HG03442 (cell line): Measurements from ENCODE around the gene CHRM5.
A peak's percentile ranks its signal among the peaks of the same experiment; 100 is the strongest.

Experiments
- ATAC-seq: cut with Tn5 transposase; IDR thresholded peaks from one replicate; pipeline ENCODE4 v1.9.1; 2021; ENCODE audit warnings: mild to moderate bottlenecking, moderate library complexity; ENCODE audit not compliant: unreplicated experiment

CHRM5 gene

GRCh38 chr15:33968224-33968623 lies at the start of gene CHRM5:
CHRM5 (plus strand) TSS chr15:33968497; CDS start chr15:34062718, 94,221 bp downstream.
- ATAC-seq: no peak

GRCh38 chr15:33923446-33923845 lies 44.9 kb upstream of the CHRM5 start:
- ATAC-seq: no peak

- ATAC-seq: no peak
These were observed 42.0 kb upstream of the CHRM5 start for GRCh38 chr15:33926260-33926659.

- ATAC-seq: no peak
These were observed 35.6 kb upstream of the CHRM5 start for GRCh38 chr15:33932734-33933133.

DNA sequence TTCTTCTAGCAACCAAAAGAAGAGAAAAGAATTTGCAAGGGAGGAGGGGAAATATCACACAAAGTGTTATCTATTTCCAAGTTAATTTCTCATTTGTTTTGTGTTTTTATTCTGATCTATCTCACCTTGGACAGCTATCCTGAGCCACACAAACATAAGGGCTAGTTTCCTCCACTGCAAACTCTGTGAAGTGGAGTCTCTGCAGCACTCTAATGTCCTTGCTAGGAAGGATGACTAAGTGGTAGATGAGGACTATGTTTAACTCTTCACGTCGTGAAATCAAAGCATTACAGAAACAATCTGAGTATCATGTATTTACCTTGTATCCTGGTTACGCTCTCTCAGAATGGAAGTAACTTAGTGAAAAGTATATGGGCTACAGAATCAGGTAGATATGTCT lies 33.9 kb upstream of the CHRM5 start:
- ATAC-seq: no peak

GRCh38 chr15:33934921-33935320 lies 33.4 kb upstream of the CHRM5 start:
- ATAC-seq: no peak

GRCh38 chr15:33941279-33942063 lies 26.8 kb upstream of the CHRM5 start:
- ATAC-seq: peak; percentile 66

- no peak for ATAC-seq
These were observed 22.1 kb upstream of the CHRM5 start for GRCh38 chr15:33946152-33946551.

DNA sequence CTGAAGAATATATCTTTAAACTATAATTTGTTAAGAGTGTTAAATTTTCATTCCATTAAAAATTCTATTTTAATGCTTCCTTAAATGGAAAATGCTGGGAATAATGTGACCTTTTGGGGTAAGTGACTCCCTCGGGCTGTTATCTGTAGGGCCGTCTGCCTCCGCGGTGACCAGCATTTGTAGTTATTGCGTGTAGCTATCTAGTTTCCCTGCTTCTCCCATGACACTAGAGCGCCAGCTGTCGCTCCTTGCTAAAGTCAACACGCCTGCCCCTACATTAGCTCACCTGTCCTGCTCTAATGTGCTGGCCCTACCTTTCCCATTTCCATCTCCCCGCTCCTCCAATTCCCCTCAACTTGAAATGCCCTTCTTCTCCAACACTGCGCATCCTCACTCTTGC lies 12.4 kb upstream of the CHRM5 start:
- no peak for ATAC-seq

- no peak for ATAC-seq
These were observed 11.9 kb upstream of the CHRM5 start for GRCh38 chr15:33956397-33956796.

GRCh38 chr15:33959844-33960548 lies 8.3 kb upstream of the CHRM5 start:
- ATAC-seq: no peak

GRCh38 chr15:33960549-33960935 lies 7.8 kb upstream of the CHRM5 start:
- ATAC-seq: no peak

GRCh38 chr15:33963831-33964664 lies 4.2 kb upstream of the CHRM5 start:
- ATAC-seq: no peak

- ATAC-seq: no peak
These were observed 3.6 kb upstream of the CHRM5 start for GRCh38 chr15:33964665-33965040.

- no peak for ATAC-seq
These were observed 524 bp downstream of the CHRM5 start for GRCh38 chr15:33968821-33969220.

- ATAC-seq: no peak
These were observed 3.5 kb downstream of the CHRM5 start for GRCh38 chr15:33971811-33972210.

DNA sequence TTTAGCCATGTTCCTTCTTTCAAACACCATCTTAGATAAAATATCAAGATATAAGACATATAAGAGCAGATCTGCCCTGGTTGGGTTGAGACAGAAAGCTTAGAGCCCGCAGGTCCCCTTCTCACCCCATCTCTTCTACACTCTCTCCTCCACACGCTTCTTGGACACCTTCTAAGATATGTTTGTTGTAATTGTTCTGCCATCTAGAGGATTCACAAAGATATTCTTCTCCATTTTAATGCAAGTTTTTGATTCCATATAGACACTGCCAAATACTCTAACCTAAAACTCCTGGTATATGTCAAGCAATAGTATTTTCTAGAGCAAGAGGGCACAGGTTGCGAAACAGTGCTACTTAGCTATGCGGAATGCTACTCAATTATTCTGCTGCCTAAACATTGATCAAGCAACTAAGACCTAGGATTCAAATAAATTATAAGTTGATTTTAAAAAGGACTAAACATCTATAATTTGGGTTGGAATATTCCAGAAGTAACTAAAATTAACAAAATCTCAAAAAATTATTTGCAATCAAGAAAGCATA lies 6.8 kb downstream of the CHRM5 start:
- no peak for ATAC-seq

DNA sequence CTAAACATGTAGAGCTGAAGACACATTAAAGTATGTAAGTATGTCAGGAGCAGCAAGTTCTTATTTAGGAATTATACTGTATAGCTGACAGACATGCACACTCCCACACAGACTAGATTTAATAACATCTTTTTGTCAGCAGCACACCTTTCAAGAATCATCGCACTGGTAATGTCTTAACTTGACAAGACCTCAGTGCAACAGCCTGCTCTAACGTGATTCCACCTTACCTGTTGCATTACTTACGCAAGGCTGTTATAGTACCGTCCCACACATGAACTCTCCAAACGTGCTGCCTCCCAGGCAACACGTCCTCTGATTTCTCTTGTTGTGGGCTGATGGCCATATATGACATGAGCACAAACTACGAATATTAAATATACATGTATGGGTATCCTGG lies 11.9 kb downstream of the CHRM5 start:
- no peak for ATAC-seq

DNA sequence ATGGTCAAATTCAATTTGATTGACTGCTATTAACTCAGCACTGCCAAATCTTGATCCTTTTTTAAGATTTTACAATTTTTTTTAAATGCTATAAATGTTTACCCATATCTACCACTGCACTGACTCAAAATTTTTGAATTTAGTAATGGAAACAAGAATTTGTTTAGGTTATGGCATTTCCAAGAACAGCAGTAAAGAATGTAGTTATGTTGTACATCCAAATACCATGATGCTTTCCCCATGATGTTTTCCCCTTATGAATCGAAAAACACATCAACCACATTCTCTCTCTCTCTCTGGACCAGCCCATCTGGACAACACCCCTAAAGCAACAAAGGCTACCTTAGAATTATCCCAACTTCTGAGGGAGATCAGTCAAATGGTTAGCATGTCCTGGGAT lies 14.2 kb downstream of the CHRM5 start:
- no peak for ATAC-seq

DNA sequence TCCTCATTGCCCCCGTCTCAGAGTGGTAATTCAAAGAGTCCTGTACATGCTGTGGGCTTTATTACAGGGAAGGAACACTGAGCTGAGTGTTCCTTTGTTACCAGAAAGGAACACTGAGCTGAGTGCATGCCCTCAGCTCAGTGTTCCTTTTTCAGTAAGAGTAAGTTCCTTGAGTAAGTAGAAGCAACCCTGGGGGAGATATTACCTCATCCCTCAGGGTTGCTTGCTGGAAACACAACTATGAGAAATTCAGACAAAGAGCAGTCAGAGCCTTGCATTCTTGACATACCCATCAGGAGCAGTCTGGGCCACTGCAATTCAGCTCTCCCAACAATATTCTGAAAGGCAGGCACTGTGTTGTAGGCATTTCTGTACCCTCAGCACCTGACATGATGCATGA lies 17.0 kb downstream of the CHRM5 start:
- ATAC-seq: no peak

- ATAC-seq: no peak
These were observed 17.5 kb downstream of the CHRM5 start for GRCh38 chr15:33985751-33986150.
